Uterine smooth muscle cell (primary cell): ENCODE results near the gene ATP2A1. TPM values are rescaled to one million over a fixed set of nuclear protein-coding genes. Genes with fewer than 3 reads are reported as not detected.

Source experiments
- total RNA-seq: library from RNA; depleted of rRNA; stranded (reverse); fragments of >200 nt; gene quantifications from 2 replicates; pipeline ENCODE4 v1.2.3, GENCODE V29; 2014

ATP2A1 gene
- total RNA-seq: 0.22 and 0.25 TPM in 2 replicates

GRCh38 chr16:28878083-28878926 is at the start of gene ATP2A1:
ATP2A1 (plus strand) TSS chr16:28878488; CDS start chr16:28878672, 184 bp downstream.

GRCh38 chr16:28846080-28846932 is 32.0 kb upstream of the ATP2A1 start, which contains the start of gene TUFM:
TUFM (minus strand) TSS chr16:28846348; CDS start chr16:28846269, 79 bp downstream.

GRCh38 chr16:28924762-28925385 is 46.6 kb downstream of the ATP2A1 start, which contains the start of gene RABEP2:
RABEP2 (minus strand) TSS chr16:28925238; CDS start chr16:28925163, 75 bp downstream.

GRCh38 chr16:28931801-28932225 is 53.5 kb downstream of the ATP2A1 start, which contains the start of gene CD19:
CD19 (plus strand) TSS chr16:28931971; CDS start chr16:28932001, 30 bp downstream.

GRCh38 chr16:28950648-28951409 is 72.5 kb downstream of the ATP2A1 start, which contains the start of gene NFATC2IP:
NFATC2IP (plus strand) TSS chr16:28950937; CDS start chr16:28951012, 75 bp downstream.

Other genes starting within 250 kb of the ATP2A1 start
- under 0.01 and 0.12 TPM in 2 replicates for gene NPIPB8, start 240.4 kb upstream of the ATP2A1 start, total RNA-seq
- 108 and 129 TPM in 2 replicates for gene EIF3C, start 167.0 kb upstream of the ATP2A1 start, total RNA-seq
- gene NPIPB9, start 126.7 kb upstream of the ATP2A1 start, total RNA-seq: 4.1 and 4.3 TPM in 2 replicates
- 62.1 and 67.1 TPM in 2 replicates for gene ATXN2L, start 55.5 kb upstream of the ATP2A1 start, total RNA-seq
- 126 and 136 TPM in 2 replicates for gene TUFM, start 32.1 kb upstream of the ATP2A1 start, total RNA-seq
- gene SH2B1, start 14.6 kb upstream of the ATP2A1 start, total RNA-seq: 10.3 and 12.0 TPM in 2 replicates
- 38.7 and 42.5 TPM in 2 replicates for gene RABEP2, start 46.8 kb downstream of the ATP2A1 start, total RNA-seq
- gene CD19, start 53.5 kb downstream of the ATP2A1 start, total RNA-seq: not detected in 2 replicates
- 14.1 and 21.6 TPM in 2 replicates for gene NFATC2IP, start 72.4 kb downstream of the ATP2A1 start, total RNA-seq
- gene SPNS1, start 96.3 kb downstream of the ATP2A1 start, total RNA-seq: 23.7 and 32.6 TPM in 2 replicates
- 0.33 and 0.87 TPM in 2 replicates for gene LAT, start 106.6 kb downstream of the ATP2A1 start, total RNA-seq